ENCODE data around the gene CCNL2. TPM values are rescaled to one million over a fixed set of nuclear protein-coding genes. Genes with fewer than 3 reads are reported as not detected.

Gene CCNL2
- total and polyA plus RNA-seq, 2 of the 13 experiments (the other 11 are each of a cell fraction or from before 2014, with no cell fraction given) = 105 to 340 TPM

- TF ChIP-seq ATF5 (CRISPR knock-in tag; IDR thresholded peaks at IDR 0.05; ENCODE audit: low read depth) (0 out of 2 replicates have a peak, but pooled peaks have one; percentile 19), ZNF354B (CRISPR knock-in tag; IDR thresholded peaks at IDR 0.05) (0 out of 2 replicates have a peak, but pooled peaks have one; percentile 56), ERF (CRISPR knock-in tag; IDR thresholded peaks at IDR 0.05) (peak; percentile 1; the same call in 1 of the 2 replicates), ZNF121 (CRISPR knock-in tag; IDR thresholded peaks at IDR 0.05) (peak; percentile 1; the same call in 1 of the 2 replicates), BATF2 (CRISPR knock-in tag; IDR thresholded peaks at IDR 0.05) (peak; percentile 2; the same call in 1 of the 2 replicates), HMG20B (CRISPR knock-in tag; conservative IDR thresholded peaks at IDR 0.05) (0 out of 2 replicates have a peak, but pooled peaks have one; percentile 5), MZF1 (CRISPR knock-in tag; IDR thresholded peaks at IDR 0.05; ENCODE audit: borderline replicate concordance) (0 out of 2 replicates have a peak, but pooled peaks have one; percentile 16), FOXP4 (CRISPR knock-in tag; IDR thresholded peaks at IDR 0.05) (peak; percentile 4; the same call in 1 of the 2 replicates), HOXA9 (CRISPR knock-in tag; IDR thresholded peaks at IDR 0.05; ENCODE audit: borderline replicate concordance) (0 out of 2 replicates have a peak, but pooled peaks have one; percentile 42), HNRNPK (IDR thresholded peaks at IDR 0.05; ENCODE audit: low read depth, low read length, poor library complexity, severe bottlenecking) (peak; percentile 39), NFKB2 (CRISPR knock-in tag; IDR thresholded peaks at IDR 0.05; ENCODE audit: borderline replicate concordance) (peak; percentile 8; the same call in 1 of the 2 replicates), KDM5A (IDR thresholded peaks at IDR 0.05; ENCODE audit: borderline replicate concordance, low read length) (peak; percentile 35; the same call in 1 of the 2 replicates), ZNF687 (CRISPR knock-in tag; IDR thresholded peaks at IDR 0.05) (peak; percentile 71), HNF1B (CRISPR knock-in tag; IDR thresholded peaks at IDR 0.05) (0 out of 2 replicates have a peak, but pooled peaks have one; percentile 10), KLF15 (CRISPR knock-in tag; IDR thresholded peaks at IDR 0.05; ENCODE audit: borderline replicate concordance) (no peak)
- TF ChIP-seq, protein P1, sequence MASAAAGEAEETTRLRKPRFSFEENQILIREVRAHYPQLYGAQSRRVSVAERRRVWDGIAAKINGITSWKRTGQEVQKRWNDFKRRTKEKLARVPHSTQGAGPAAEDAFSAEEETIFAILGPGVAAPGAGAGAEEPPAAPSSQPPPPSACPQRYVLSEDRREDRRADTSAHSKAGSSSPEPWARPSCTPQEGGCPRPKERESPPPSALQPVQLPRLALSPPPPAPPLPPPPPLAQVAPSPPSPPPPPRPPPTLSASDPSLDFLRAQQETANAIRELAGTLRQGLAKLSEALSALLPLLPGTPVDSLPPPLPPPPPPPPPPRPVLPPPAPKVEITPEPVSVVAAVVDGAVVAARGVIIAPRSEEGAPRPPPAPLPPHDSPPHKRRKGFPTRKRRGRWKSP (CRISPR knock-in tag; IDR thresholded peaks at IDR 0.05) = 0 out of 2 replicates have a peak, but pooled peaks have one; percentile 2
Measured at GRCh38 chr1:1432274-1432950, 33.3 kb upstream of the CCNL2 start (continued).
